Measurements from ENCODE around the gene ZNF536.

DNA sequence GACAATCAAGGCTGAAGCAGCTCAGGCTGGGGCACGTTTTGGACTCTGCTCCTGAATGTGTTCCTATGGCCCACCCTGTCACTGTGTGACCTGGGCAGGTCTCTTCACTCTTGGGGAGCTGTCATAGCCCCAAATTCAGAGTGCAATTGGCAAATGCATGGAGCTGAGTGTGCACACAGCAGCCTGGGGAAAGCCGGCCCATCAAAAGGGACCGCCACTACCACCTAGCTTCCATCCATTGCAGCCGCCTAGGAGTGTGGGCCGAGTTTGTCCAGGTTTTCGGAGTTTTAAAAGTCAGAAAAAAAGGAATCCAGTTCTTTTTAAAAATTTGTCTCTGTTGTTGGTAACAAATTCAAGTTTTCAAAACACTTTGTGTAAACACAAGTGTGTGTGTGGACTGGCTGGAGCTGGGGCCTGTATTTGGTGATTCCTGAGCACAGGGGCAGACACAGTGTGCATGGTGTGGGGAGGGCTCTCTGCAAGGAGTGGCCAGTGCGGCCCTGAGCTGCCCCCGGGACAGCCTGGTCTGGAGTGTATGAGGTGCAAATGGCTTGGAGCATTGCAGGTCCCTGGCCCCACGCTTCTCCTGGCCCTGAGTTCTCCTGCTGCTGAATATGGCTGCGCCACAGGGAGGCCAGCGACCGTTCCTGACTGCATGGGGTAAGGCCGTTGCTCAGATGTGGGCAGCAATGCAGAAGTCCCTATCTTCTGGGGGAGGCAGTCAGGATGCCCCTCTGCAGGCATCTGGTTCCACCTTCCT is 13.2 kb upstream of the ZNF536 start:
- TF ChIP-seq GATA2 (IDR thresholded peaks at IDR 0.05; ENCODE audit: low read depth, low read length) (no peak), GATA3 (IDR thresholded peaks at IDR 0.05; ENCODE audit: low read depth, low read length) (no peak)

Measured in SH-SY5Y (cell line).